Islet of Langerhans (tissue), 1 donor: ENCODE data around the gene MRPL43.

Experiments used
- FAIRE-seq: peaks from one replicate; lab custom pipeline; 2011; peaks lifted over from hg19 to GRCh38; lab: Jason Lieb, UNC

Gene MRPL43

GRCh38 chr10:101002456-101002855 lies 15.2 kb upstream of the MRPL43 start:
- FAIRE-seq: no peak

DNA sequence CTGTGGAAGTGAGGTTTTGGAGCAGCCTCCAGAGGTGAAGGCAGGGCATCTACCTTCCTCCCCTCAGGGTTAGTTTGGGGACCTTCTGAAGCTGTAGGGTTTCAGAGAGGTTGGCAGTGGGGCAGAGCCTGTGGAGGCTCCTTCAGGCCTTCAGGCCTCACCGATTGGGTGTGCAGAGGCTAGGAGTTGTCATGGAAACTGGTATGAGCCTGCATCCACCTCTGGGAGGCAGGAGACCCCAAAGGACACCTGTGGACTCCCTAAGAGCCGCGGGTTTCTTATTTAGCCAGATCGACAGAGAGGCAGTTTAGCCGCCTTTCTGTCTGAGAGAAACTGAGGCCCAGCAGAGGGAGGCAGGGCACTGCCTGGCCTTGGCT lies 14.3 kb upstream of the MRPL43 start:
- no peak for FAIRE-seq

DNA sequence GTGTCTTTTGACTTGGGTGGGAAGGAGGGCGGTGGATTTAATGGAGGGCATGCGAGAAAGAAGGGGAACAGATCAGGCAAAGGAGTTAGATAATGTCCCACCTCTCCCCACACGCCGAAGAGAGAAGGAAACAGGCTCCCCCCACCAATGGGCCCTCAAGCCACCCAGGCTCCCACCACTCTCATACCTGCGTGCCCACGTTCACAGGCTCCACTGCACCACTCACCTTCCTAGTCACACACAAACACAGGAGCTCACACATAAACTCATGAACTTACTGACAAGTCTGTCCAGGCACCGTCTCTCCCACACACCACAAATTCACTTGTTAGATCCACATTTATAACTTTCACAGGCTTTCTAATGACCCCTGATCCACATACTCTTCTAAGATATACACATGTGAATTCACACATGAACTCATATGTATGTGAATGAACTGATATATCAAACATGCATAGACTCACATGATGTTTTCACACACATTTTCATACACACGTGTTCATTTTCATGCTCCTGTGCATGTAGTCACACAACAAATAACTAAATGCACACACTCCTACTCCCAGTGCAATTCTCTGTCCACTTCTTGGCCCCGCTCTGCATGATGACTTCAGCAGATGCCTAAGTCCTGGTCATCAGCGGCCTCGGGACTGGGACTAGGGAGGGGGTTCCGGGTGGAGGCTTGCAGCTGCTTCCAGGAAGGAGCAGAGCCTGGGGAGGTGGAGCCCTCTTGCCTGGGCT lies 13.8 kb upstream of the MRPL43 start:
- FAIRE-seq: no peak

- FAIRE-seq: no peak
Observed at GRCh38 chr10:101000127-101000914, 13.0 kb upstream of the MRPL43 start.

DNA sequence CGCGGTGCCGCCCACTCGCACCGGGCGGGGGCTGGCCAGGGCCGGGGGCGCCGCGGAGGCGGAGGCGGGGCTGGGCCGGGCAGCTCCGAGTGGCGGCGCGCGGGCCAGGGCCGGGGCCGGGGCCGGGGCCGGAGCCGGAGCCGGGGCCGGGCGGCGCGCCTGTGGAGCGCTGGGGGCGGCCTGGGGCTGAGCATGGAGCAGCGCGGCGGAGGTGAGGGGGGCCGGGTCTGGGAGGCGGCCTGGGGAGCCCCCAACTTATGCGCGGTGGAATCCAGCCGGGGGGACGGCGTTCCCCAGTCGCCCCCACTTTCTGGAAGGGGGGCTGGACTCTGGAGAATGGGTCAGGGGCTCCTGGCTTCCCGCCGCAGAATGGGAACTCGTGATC lies 12.4 kb upstream of the MRPL43 start, which contains the start of gene LZTS2:
Gene LZTS2, plus strand, starts transcription at position 67 of the 385 bp plus-strand sequence. CDS start 2,731 bp downstream, outside the sequence.
- no peak for FAIRE-seq

GRCh38 chr10:100998991-100999741 lies 11.9 kb upstream of the MRPL43 start:
- no peak for FAIRE-seq

- no peak for FAIRE-seq
Observed at GRCh38 chr10:100998183-100998990, 11.1 kb upstream of the MRPL43 start.

DNA sequence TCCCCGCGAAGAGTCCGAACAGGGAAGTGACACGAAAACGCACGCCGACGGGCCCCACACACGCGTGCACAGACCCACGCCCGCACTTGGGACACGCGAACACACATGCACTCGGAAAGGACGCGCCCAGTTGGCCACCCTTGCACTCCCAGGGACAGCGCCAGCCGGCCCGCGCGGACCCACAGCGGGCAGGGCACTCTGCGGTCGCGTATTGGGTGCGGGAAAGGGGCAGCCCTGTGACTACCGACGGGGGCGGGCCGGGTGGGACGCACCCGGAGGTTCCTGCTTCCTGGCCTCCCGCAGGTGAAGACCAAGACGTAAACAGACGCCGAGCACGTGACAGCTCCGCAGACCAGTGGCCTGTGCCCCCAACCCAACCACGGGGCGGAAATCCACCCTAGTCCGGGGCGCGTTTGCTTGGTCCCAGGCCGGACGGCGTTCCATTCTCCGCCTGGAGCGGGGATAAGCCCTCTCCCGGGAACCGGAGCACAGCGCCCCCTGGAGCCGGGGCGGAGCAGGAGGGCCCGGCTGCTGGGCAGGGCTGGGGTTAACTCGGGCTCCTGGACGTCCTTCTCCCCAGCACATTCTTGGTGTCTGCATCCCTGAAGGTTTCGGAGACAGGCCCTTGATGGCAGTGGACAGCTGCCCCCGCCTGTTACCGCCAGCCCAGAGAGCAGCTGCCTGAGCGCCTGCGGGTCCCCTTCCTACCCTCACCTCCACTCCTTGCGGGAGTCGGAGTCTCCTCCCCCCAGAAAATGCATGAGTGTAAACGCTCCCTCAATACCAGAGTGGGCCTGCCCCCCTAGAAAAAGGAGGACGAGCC lies 10.3 kb upstream of the MRPL43 start:
- FAIRE-seq: no peak

DNA sequence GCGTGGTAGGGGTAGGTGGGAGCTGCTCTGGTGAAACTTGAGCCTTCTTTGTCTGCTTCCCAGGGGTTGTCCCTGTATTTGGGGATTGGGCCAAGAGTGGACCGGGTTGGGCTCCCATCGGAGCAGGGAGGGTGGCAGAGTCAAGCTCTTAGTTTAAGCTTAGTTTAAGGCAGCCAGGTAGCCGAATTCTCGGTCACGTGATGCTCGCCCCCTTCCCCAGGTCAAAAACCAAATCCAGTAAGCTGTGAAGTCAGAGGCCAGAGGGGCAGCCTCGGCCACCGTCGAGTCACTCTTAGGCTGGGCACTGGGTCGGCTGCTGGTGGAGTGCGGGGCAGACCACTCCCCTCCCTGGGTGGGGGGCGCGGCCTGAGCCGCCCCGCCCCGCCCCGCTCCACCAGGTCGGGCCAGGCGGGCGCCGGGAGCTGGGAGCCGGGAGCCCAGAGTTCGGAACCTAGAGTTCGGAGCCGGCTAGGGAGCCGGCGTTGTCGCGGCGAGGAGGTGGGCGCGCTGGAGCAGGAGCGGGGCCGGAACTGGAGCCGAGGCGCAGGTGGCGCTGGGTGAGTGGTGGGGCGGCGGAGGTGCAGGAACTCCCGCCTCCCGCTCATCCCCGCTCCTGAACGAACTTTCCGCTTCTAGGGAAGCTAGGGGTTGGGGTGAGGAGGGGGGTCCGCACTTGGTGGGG lies 9.5 kb upstream of the MRPL43 start:
- FAIRE-seq: no peak

DNA sequence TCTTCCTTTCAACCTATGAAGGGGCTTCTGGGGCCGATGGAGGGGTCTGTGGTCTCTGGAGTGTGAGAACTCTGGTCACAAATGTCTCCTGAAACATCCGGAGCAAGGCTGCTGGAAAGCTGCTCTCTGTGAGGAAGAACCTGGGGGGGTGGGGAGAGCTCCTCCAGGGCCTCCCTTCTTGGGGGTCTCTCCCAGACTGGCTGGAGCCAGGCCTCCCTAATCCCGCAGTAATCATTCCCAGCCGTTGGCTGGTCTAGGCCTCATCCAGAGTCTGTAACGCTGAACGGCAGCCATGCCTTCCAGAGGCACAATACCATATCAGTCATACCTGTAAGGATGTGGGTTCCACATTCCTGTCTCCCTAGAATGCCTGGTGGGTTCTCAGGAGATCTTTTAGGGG lies 7.9 kb upstream of the MRPL43 start:
- FAIRE-seq: no peak

GRCh38 chr10:100993986-100994708 lies 6.8 kb upstream of the MRPL43 start:
- peak; percentile 53 for FAIRE-seq

DNA sequence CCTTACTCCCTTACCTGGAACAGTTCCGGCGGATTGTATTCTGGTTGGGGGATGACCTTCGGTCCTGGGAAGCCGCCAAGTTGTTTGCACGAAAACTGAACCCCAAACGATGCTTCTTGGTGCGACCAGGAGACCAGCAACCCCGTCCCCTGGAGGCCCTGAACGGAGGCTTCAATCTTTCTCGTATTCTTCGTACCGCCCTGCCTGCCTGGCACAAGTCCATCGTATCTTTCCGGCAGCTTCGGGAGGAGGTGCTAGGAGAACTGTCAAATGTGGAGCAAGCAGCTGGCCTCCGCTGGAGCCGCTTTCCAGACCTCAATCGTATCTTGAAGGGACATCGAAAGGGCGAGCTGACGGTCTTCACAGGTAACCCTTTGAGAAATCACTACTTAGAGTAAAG lies 1.8 kb upstream of the MRPL43 start:
- no peak for FAIRE-seq

GRCh38 chr10:100988166-100988565 lies 869 bp upstream of the MRPL43 start:
- no peak for FAIRE-seq

DNA sequence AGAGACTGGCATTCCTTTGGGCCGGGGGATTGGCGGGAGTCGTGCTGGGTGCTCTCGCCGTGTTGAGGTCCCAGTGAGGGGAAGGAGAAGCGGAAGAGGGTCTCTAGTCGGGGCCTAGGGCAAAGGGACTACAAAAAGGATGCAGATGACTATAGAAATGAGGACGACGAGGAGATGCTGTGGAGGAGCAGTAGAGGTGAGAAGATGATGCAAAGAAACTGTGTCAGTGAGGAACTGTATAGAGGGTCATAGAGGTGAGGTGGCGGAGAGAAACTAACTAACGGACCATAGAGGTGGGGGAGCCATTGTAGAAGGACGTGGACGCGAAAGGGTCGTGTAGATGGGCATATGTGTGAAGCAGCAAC lies 370 bp upstream of the MRPL43 start:
- FAIRE-seq: no peak

DNA sequence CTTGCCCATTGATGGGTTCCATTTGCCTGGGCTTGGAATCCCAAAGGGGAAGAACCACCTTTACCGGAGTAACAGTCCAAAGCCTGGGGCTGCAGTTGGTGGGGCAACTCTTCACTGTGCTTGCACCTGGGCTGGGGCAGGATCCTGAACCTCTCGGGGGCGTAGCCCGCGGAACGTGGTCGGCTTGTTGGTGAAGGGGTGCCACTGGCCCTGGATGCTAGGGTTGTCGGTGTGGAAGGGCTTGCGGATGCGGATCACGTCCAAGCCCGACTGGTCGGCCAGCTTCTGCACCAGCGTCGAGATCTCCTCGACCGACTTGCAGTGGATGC lies 710 bp downstream of the MRPL43 start:
- no peak for FAIRE-seq

- FAIRE-seq: no peak
Observed at GRCh38 chr10:100985336-100985735, 2.0 kb downstream of the MRPL43 start.

GRCh38 chr10:100984672-100985177 lies 2.6 kb downstream of the MRPL43 start:
- FAIRE-seq: no peak

- no peak for FAIRE-seq
Observed at GRCh38 chr10:100983868-100984671, 3.2 kb downstream of the MRPL43 start.
